AG04450 (cell line): ENCODE results near the gene GNB1L. TPM values are rescaled to one million over a fixed set of nuclear protein-coding genes. Genes with fewer than 3 reads are reported as not detected.

Source experiments
- CTCF ChIA-PET: fragments of 300-600, 350-600 bp; formaldehyde crosslinking; extraction: SDS; loops from one replicate; lab custom pipeline; 2022; ENCODE audit warnings: antibody characterized with exemption, inconsistent platforms; lab: Charles Lee
- POLR2A ChIA-PET: fragments of 350-600 bp; formaldehyde crosslinking; extraction: SDS; loops from one replicate; lab custom pipeline; 2021; ENCODE audit warnings: antibody characterized with exemption, inconsistent platforms; lab: Yijun Ruan, JAX
- DNase-seq: peaks from one replicate; pipeline ENCODE4 v3.0.0-alpha.2; 2011; ENCODE audit warnings: low read depth, low spot score
- H3K27ac ChIP-seq: one replicate; pipeline ENCODE4 v1.5.1; 2012; ENCODE audit warnings: low read depth, low read length, control low read depth
- H3K27me3 ChIP-seq: one replicate; pipeline ENCODE4 v1.6.0; 2012; ENCODE audit warnings: low read length; ENCODE audit not compliant: control insufficient read depth, insufficient read depth
- H3K4me3 ChIP-seq: 2 replicates; pipeline ENCODE4 v1.5.1; 2011; ENCODE audit warnings: mild to moderate bottlenecking, low read depth, low read length, control low read depth
- H3K9me3 ChIP-seq: 2 replicates; pipeline ENCODE4 v1.5.1; 2012; ENCODE audit warnings: low read length; ENCODE audit not compliant: control insufficient read depth, insufficient read depth
- CTCF ChIP-seq: IDR thresholded peaks from 2 replicates; pipeline ENCODE4 v1.5.1; 2011; ENCODE audit warnings: low read depth, low read length, control low read depth, inconsistent platforms
- polyA plus RNA-seq: library from polyadenylated mRNA; depleted of rRNA; stranded (reverse); fragments of >200 nt; gene quantifications from 2 replicates; pipeline ENCODE4 v1.2.3, GENCODE V29; 2011

The GNB1L gene
- polyA plus RNA-seq, 1 experiment = 1.3 TPM

GRCh38 chr22:19786264-19786585 is 68.4 kb downstream of the GNB1L start:
- POLR2A ChIA-PET = no interaction called here
- Histone ChIP-seq H3K27me3 (no peaks in the 10 kb centered on the region), H3K9me3 (peaks cover 21% of the 10 kb centered on the region; the same call in 1 of the 2 replicates), H3K4me3 (no peak overlapping the region), H3K27ac (no peak overlapping the region)
- CTCF ChIA-PET = no interaction called here
- TF ChIP-seq CTCF = no peak
- no peak for DNase-seq

GRCh38 chr22:19785461-19786263 is 69.0 kb downstream of the GNB1L start:
- Histone ChIP-seq H3K4me3 (no peak overlapping the region), H3K9me3 (peaks cover 21% of the 10 kb centered on the region; the same call in 1 of the 2 replicates), H3K27me3 (no peaks in the 10 kb centered on the region), H3K27ac (no peak overlapping the region)
- POLR2A ChIA-PET = no interaction called here
- CTCF ChIA-PET = no interaction called here
- no peak for DNase-seq
- no peak for TF ChIP-seq CTCF

- TF ChIP-seq CTCF = no peak
- POLR2A ChIA-PET = no interaction called here
- DNase-seq = no peak
- Histone ChIP-seq H3K9me3 (peaks cover 17% of the 10 kb centered on the region; the same call in 1 of the 2 replicates), H3K27me3 (no peaks in the 10 kb centered on the region), H3K27ac (no peak overlapping the region), H3K4me3 (no peak overlapping the region)
- CTCF ChIA-PET = no interaction called here
Measured at GRCh38 chr22:19784384-19785175, 70.1 kb downstream of the GNB1L start.

- TF ChIP-seq CTCF = no peak
- POLR2A ChIA-PET = no interaction called here
- no peak overlapping the region for H3K27ac ChIP-seq
- no peak for DNase-seq
- peaks cover 9% of the 10 kb centered on the region; the same call in 1 of the 2 replicates for H3K9me3 ChIP-seq
- CTCF ChIA-PET = no interaction called here
- no peaks in the 10 kb centered on the region for H3K27me3 ChIP-seq
- no peak overlapping the region for H3K4me3 ChIP-seq
Measured at GRCh38 chr22:19783586-19784383, 70.9 kb downstream of the GNB1L start.
